ENCODE measurements around the gene LRRC8C.

- TF ChIP-seq CTCF (IDR thresholded peaks at IDR 0.05; ENCODE audit: low read depth, low read length, poor library complexity, severe bottlenecking) (no peak), EZH2phosphoT487 (IDR thresholded peaks at IDR 0.05; ENCODE audit: borderline replicate concordance, low read length) (no peak)
These were observed 8.9 kb downstream of the LRRC8C start for GRCh38 chr1:89641781-89642180.

Data from DOHH2 (cell line).